AG08396 (cell line): Measurements from ENCODE around the gene DHRS9.
"Not testable (repeated sequence)": the region's sequence is repeated elsewhere in the genome, so short reads cannot be mapped to it uniquely, and the experiment has no call there.

Experiments used
- DNase-seq: peaks from one replicate; pipeline ENCODE4 v3.0.0; 2012; ENCODE audit warnings: low spot score, mixed read lengths

The DHRS9 gene

DNA sequence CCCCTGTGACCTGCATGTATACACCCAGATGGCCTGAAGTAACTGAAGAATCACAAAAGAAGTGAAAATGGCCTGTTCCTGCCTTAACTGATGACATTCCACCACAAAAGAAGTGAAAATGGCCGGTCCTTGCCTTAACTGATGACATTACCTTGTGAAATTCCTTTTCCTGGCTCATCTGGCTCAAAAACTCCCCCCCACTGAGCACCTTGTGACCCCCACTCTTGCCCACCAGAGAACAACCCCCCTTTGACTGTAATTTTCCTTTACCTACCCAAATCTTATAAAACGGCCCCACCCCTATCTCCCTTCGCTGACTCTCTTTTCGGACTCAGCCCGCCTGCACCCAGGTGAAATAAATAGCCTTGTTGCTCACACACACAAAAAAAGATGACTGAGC, 67.1 kb downstream of the DHRS9 start:
- DNase-seq, result not testable (repeated sequence)

DNA sequence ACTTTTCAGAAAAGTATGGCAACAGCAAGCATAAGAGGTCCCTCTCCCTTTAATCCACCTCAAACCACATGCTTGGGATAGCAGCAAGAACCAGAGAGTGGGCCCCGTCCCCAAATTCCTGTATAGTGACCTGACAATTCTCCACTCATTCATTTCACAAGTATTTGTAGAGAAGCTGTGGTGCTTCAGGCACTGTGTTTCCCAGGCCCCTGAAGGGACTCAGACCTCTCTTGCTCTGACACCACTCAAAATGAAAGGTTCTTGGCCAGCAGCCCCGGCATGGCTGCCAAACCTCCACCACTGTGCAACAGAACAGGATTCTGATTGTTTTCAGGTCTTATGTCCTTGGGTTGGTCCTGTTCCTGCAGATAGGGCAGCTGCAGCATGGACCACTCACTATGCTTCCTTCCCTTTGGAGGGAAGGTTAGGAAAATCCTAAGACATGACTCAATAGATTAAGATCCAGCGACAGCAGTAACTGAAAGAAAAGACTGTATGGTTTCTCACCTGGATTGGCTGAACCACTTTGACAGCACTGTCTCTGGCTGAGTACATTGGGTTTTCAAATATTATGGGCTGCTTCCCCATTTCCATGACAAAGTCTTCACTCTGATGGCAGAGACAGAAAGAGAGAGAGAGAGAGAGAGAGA, 67.6 kb downstream of the DHRS9 start:
- no peak for DNase-seq

DNA sequence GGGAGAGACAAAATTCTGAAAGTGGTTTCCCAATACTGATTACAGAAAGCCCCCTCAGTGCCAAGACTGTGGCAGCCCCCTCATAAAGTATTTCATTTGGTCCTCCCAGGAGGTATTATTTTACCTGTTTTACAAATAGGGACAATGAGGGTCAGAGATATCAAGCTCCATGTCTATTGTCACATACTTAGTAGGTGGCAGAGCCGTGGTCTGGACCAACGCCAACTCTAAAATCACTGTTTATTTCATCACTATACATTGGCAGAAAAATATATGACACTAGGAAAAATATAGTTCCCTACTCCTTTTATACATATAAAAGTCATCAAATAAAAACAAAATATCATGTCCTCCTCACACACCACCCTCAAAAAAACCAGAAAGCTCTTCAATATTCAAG, 68.6 kb downstream of the DHRS9 start:
- no peak for DNase-seq

DNA sequence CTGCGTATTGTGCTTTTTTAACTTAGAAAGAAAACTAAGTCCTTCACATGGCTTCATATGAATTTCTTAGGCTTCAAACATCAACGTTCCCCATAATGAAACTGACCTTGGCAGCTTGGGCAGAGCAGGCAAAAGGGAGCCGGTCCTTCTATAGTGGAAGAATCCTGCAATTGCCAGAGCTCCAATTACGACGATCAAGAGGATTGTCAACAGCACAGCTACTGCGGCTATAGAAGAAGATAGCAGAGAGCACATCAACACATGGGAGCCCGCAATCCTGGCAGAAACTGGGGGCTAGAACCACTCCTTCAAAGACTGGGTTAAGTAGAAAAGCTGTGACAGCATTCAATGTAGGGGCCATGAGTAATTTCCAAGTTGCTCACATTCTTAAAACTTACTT, 69.8 kb downstream of the DHRS9 start:
- DNase-seq, result no peak

DNA sequence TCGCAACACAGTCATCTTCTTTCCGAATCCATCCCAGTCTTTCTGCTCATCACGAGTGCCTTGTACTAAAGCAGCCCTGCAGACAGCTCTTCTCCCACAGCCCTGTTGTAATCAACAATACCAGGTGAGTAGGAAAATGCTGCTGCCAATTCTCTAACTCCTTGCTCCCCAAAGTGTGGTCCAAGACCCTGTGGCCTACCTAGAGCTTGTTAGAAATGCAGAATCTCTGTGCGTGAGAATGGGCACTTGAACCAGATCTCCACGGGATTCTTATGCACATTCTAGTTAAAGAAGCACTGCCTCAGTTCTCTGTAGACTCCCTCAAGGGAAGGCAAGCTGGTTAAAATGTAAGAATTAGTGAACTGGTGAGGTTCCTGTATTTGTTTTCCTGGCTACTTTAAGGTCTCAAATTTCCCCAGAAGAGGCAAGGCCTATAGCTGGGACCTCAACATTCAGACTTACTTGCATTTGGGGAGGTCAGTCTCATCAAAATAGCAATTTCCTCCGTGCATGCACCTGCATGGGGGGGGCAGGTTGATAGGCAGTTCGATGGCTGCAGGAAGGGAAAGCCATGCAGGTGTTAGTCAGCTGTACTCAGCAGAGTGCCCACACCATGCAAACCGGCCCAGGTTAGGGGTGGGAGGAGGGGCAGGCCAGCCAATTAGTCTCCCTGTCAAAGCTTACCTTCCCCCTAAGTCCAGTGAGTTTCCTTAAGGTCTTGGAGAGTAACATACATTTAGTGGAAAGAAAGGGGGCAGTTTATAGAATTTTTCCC, 70.8 kb downstream of the DHRS9 start:
- no peak for DNase-seq

DNA sequence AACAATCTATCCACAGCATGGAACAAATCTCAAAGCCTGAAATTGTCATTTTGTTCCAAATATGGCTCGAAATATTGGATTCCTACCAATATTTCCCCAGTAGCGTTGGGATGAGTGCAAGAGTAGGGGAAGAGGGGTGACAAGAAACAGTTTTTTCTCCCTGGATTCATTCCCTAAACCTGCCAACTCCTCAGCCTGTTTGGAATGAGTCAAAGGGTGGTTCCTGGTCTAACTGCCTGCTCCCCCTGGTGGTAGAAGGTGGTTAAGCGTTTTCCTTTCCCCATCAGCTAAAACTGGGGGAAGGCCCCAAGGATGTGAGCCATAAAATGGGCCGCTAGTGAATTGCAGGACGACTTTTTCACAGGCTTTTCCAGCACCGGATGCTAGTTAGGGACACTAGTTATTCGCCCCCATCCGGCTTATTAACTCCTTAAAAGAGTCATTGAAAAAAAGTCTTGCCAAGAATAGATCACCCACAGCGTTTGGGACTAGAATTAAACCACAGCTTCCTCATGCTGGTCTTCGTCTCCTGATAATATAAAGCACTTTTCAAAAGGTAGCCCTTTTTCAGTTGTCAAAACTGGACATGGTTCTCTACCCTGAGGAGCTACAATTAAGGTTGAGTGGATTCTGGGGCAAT, 72.5 kb downstream of the DHRS9 start:
- peak; percentile 48 for DNase-seq

DNA sequence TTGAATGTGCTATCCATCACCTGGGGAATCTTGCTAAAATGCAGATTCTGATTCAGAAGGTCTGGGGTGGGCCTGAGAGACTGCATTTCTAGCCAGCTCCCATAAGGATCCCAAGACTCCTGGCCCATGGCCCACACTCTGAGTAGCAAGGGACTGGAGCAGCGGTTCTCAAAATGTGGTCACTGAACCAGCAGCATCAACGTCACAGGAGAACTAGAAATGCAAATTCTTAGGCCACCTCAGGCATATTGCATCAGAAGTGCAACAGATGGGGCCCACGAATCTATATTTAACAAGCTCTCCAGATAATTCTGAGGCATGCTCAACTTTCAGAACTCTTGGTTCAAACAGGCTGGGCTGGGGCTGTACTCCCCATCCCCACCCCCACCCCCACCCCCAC, 74.6 kb downstream of the DHRS9 start:
- no peak for DNase-seq
